ENCODE measurements around the gene BRD9. TPM values are rescaled to one million over a fixed set of nuclear protein-coding genes. Genes with fewer than 3 reads are reported as not detected.
"Not testable (repeated sequence)": the region's sequence is repeated elsewhere in the genome, so short reads cannot be mapped to it uniquely, and the experiment has no call there.

The BRD9 gene
- total RNA-seq, 4 donors from 2014 or later: 35.8 to 55.3 (median 49.0) TPM

DNA sequence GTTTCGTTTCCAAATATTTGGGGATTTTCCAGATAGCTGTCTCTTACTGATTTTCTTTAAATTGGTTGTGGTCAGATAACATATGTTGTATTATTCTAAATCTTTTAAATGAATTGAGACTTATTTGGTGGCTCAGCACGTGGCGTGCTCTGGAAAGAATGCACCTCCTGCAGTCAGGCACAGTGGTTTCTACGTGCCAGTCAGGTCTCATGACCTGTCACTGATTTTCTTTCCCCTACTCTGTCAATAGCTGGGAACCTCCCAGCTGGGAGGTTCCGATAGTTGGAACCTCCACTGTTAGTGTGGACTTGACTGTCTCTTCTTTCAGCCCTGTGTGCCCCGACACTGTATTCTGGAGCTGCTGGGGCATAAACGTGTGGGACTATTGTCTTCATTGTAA, 27.7 kb upstream of the BRD9 start:
- peaks cover 0 to 3% (median 0%) of the 10 kb centered on the region in 4 donors for H3K9me3 ChIP-seq
- no peak for TF ChIP-seq POLR2A (IDR thresholded peaks at IDR 0.05)
- TF ChIP-seq, protein P1, sequence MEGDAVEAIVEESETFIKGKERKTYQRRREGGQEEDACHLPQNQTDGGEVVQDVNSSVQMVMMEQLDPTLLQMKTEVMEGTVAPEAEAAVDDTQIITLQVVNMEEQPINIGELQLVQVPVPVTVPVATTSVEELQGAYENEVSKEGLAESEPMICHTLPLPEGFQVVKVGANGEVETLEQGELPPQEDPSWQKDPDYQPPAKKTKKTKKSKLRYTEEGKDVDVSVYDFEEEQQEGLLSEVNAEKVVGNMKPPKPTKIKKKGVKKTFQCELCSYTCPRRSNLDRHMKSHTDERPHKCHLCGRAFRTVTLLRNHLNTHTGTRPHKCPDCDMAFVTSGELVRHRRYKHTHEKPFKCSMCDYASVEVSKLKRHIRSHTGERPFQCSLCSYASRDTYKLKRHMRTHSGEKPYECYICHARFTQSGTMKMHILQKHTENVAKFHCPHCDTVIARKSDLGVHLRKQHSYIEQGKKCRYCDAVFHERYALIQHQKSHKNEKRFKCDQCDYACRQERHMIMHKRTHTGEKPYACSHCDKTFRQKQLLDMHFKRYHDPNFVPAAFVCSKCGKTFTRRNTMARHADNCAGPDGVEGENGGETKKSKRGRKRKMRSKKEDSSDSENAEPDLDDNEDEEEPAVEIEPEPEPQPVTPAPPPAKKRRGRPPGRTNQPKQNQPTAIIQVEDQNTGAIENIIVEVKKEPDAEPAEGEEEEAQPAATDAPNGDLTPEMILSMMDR (IDR thresholded peaks at IDR 0.05): no peak
- no peak for TF ChIP-seq EP300 (IDR thresholded peaks at IDR 0.05)
- peaks cover 0 to 12% of the 10 kb centered on the region in 2 donors for H3K27me3 ChIP-seq
- peaks cover 0 to 14% (median 0%) of the 10 kb centered on the region in 3 donors for H3K36me3 ChIP-seq
- 80 to 92% methylated on average over 7 of the region's 7 CpGs for WGBS, 2 donors
- DNase-seq (ENCODE audit: low spot score in 2 of 2): no peak
- H3K27ac ChIP-seq: no peak overlapping the region
- no peaks in the 10 kb centered on the region for H3K4me1 ChIP-seq
- H3K4me3 ChIP-seq: no peak overlapping the region

GRCh38 chr5:919356-920000, 26.9 kb upstream of the BRD9 start:
- H3K4me3 ChIP-seq: no peak overlapping the region
- H3K36me3 ChIP-seq: peaks cover 0 to 16% (median 0%) of the 10 kb centered on the region in 3 donors
- DNase-seq (ENCODE audit: low spot score in 2 of 2): no peak
- no peak overlapping the region for H3K27ac ChIP-seq
- H3K4me1 ChIP-seq: no peaks in the 10 kb centered on the region
- 79 to 81% methylated on average over 9 of the region's 9 CpGs for WGBS, 2 donors
- peaks cover 0 to 3% (median 0%) of the 10 kb centered on the region in 4 donors for H3K9me3 ChIP-seq
- TF ChIP-seq, protein P1 (IDR thresholded peaks at IDR 0.05): no peak
- TF ChIP-seq POLR2A (IDR thresholded peaks at IDR 0.05) (no peak), EP300 (IDR thresholded peaks at IDR 0.05) (no peak)
- peaks cover 0 to 6% of the 10 kb centered on the region in 2 donors for H3K27me3 ChIP-seq

DNA sequence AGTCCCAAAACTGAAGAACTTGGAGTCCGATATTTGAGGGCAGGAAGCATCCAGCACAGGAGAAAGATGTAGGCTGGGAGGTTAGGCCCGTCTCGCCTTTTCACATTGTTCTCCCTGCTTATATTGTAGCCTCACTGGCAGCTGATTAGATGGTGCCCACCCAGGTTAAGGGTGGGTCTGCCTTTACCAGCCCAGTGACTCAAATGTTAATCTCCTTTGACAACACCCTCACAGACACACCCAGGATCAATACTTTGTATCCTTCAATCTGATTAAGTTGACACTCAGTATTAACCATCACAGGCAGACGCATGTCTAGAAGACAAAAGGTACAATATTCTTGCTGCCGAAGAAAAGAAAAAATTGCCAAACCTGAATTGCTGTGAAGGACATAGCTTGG, 26.1 kb upstream of the BRD9 start:
- not testable (repeated sequence) for DNase-seq (ENCODE audit: low spot score in 2 of 2); H3K4me1 ChIP-seq; H3K4me3 ChIP-seq; H3K27ac ChIP-seq; H3K9me3 ChIP-seq; H3K27me3 ChIP-seq
- WGBS, 2 donors: 94 to 99% methylated on average over 5 of the region's 5 CpGs
- H3K36me3 ChIP-seq: peaks cover 0 to 16% (median 0%) of the 10 kb centered on the region in 3 donors

DNA sequence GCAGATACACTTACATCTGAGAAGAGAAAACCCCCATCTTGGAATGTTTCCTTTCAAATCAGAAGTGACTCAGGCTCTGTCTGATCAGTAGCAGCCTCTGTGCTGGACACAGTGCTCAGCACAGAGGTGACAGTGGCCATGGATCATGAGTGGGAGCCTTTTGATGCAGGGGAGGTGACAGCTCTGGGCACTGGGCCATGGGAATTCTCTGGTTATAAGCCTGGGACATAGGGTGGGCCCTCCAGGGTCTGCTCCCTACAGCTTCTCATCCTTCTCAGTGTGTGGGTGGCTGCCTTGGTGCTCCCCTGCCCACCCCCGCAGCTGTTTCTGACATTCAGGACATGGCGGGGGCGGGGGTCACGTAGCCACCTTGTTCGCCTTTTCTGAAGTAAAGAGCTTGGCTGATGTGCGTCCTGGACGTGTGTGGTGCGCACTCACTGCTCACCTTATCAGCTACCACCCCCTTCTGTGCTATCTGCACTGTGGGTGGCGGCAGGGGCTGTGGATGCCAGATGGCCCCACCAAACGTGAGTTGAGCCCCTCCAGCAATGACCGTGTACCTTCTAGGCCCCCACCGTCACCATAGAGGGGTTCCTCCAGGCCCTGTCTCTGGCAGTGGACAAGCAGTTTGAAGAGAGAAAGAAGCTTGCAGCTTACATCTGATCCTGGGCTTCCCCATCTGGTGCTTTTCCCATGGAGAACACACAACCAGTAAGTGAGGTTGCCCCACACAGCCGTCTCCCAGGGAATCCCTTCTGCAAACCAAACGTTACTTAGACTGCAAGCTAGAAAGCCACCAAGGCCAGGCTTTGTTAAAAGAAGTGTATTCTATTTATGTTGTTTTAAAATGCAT, 24.1 kb upstream of the BRD9 start:
- WGBS, 2 donors: 84 to 88% methylated on average over 13 to 14 of the region's 14 CpGs
- H3K9me3 ChIP-seq: peaks cover 0 to 3% (median 0%) of the 10 kb centered on the region in 4 donors
- peaks cover 0 to 16% (median 0%) of the 10 kb centered on the region in 3 donors for H3K36me3 ChIP-seq
- TF ChIP-seq POLR2A (IDR thresholded peaks at IDR 0.05): no peak
- no peak for TF ChIP-seq EP300 (IDR thresholded peaks at IDR 0.05)
- TF ChIP-seq, protein P1 (IDR thresholded peaks at IDR 0.05): no peak
- H3K27ac ChIP-seq: no peak overlapping the region
- H3K4me1 ChIP-seq: no peaks in the 10 kb centered on the region
- no peak for DNase-seq (ENCODE audit: low spot score in 2 of 2)
- no peaks in the 10 kb centered on the region for H3K27me3 ChIP-seq
- no peak overlapping the region for H3K4me3 ChIP-seq

GRCh38 chr5:915946-916345, 23.3 kb upstream of the BRD9 start:
- no peaks in the 10 kb centered on the region for H3K27me3 ChIP-seq
- no peak for DNase-seq (ENCODE audit: low spot score in 2 of 2)
- no peak overlapping the region for H3K4me3 ChIP-seq
- TF ChIP-seq, protein P1 (IDR thresholded peaks at IDR 0.05): no peak
- TF ChIP-seq POLR2A (IDR thresholded peaks at IDR 0.05) (no peak), EP300 (IDR thresholded peaks at IDR 0.05) (no peak)
- peaks cover 0 to 3% (median 0%) of the 10 kb centered on the region in 4 donors for H3K9me3 ChIP-seq
- 92 to 95% methylated on average over 12 of the region's 12 CpGs for WGBS, 2 donors
- H3K36me3 ChIP-seq: peaks cover 0 to 16% (median 0%) of the 10 kb centered on the region in 3 donors
- no peak overlapping the region for H3K27ac ChIP-seq
- H3K4me1 ChIP-seq: no peaks in the 10 kb centered on the region

GRCh38 chr5:915346-915745, 22.7 kb upstream of the BRD9 start:
- H3K4me3 ChIP-seq; H3K27ac ChIP-seq; H3K4me1 ChIP-seq; H3K27me3 ChIP-seq; H3K9me3 ChIP-seq; DNase-seq (ENCODE audit: low spot score in 2 of 2): not testable (repeated sequence)
- 93 to 97% methylated on average over 10 to 12 of the region's 12 CpGs for WGBS, 2 donors
- H3K36me3 ChIP-seq: peaks cover 0 to 16% (median 0%) of the 10 kb centered on the region in 3 donors

All from tibial nerve (tissue), 4 donors.